ENCODE data around the gene CDK2.

DNA sequence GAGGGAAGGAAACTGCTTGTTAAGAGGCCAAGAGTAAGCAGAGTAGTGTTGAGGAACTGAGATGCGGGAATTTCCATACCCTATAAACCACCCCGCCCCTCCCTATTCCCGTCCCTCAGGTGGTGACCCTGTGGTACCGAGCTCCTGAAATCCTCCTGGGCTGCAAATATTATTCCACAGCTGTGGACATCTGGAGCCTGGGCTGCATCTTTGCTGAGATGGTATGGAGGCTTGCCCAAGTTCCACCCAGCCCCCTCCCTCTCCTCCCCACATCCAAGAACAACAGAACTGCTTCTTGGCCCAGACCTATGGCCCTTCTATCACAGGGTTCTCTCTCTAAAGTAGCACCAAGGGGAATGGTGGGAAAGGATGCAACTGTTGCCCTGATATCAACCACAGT, 2.7 kb downstream of the CDK2 start:
- no peak for TF ChIP-seq ZFP30 (CRISPR knock-in tag; IDR thresholded peaks at IDR 0.05; ENCODE audit: borderline replicate concordance)
- TF ChIP-seq ETV6 (IDR thresholded peaks at IDR 0.05; ENCODE audit: borderline replicate concordance in 1 of 2, low read depth in 2 of 2, low read length in 1 of 2), result no peak
- TF ChIP-seq ETV6 (CRISPR knock-in tag; IDR thresholded peaks at IDR 0.05; ENCODE audit: borderline replicate concordance), result no peak
- TF ChIP-seq, protein P1, sequence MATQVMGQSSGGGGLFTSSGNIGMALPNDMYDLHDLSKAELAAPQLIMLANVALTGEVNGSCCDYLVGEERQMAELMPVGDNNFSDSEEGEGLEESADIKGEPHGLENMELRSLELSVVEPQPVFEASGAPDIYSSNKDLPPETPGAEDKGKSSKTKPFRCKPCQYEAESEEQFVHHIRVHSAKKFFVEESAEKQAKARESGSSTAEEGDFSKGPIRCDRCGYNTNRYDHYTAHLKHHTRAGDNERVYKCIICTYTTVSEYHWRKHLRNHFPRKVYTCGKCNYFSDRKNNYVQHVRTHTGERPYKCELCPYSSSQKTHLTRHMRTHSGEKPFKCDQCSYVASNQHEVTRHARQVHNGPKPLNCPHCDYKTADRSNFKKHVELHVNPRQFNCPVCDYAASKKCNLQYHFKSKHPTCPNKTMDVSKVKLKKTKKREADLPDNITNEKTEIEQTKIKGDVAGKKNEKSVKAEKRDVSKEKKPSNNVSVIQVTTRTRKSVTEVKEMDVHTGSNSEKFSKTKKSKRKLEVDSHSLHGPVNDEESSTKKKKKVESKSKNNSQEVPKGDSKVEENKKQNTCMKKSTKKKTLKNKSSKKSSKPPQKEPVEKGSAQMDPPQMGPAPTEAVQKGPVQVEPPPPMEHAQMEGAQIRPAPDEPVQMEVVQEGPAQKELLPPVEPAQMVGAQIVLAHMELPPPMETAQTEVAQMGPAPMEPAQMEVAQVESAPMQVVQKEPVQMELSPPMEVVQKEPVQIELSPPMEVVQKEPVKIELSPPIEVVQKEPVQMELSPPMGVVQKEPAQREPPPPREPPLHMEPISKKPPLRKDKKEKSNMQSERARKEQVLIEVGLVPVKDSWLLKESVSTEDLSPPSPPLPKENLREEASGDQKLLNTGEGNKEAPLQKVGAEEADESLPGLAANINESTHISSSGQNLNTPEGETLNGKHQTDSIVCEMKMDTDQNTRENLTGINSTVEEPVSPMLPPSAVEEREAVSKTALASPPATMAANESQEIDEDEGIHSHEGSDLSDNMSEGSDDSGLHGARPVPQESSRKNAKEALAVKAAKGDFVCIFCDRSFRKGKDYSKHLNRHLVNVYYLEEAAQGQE (IDR thresholded peaks at IDR 0.05; ENCODE audit: borderline replicate concordance), result no peak
- TF ChIP-seq, protein P1 (CRISPR knock-in tag; IDR thresholded peaks at IDR 0.05; ENCODE audit: low read depth), result no peak
- TF ChIP-seq SP1 (CRISPR knock-in tag; IDR thresholded peaks at IDR 0.05), result no peak
- TF ChIP-seq KDM4B (IDR thresholded peaks at IDR 0.05; ENCODE audit: borderline replicate concordance in 2 of 2, low read depth in 1 of 2), result no peak
- TF ChIP-seq FOXA1 (IDR thresholded peaks at IDR 0.05; ENCODE audit: borderline replicate concordance), result no peak
- TF ChIP-seq POLR2AphosphoS5 (IDR thresholded peaks at IDR 0.05; ENCODE audit: control insufficient read depth, insufficient read depth, low read depth, low read length), result no peak
- TF ChIP-seq EZH2 (IDR thresholded peaks at IDR 0.05; ENCODE audit: borderline replicate concordance, low read depth, low read length), result no peak
- no peak for TF ChIP-seq THAP7 (CRISPR knock-in tag; IDR thresholded peaks at IDR 0.05)
- no peak for TF ChIP-seq HMGN3 (IDR thresholded peaks at IDR 0.05; ENCODE audit: borderline replicate concordance, extremely low read depth, insufficient read length, low read depth, low read length)
- no peak for TF ChIP-seq CTCF (IDR thresholded peaks at IDR 0.05 in 2 of 3, conservative IDR thresholded peaks at IDR 0.05 in 1 of 3; ENCODE audit: insufficient read depth in 2 of 3, low read depth in 1 of 3, low read length in 3 of 3)
- no peak for TF ChIP-seq GABPA (tag; conservative IDR thresholded peaks at IDR 0.05; ENCODE audit: low read depth)
- no peak for TF ChIP-seq ZSCAN29 (IDR thresholded peaks at IDR 0.05)
